HG03342 (cell line): ENCODE measurements around the gene FYB2.
A peak's percentile ranks its signal among the peaks of the same experiment; 100 is the strongest.
"Not testable (repeated sequence)": the region's sequence is repeated elsewhere in the genome, so short reads cannot be mapped to it uniquely, and the experiment has no call there.

Experiments
- ATAC-seq: cut with Tn5 transposase; IDR thresholded peaks from one replicate; pipeline ENCODE4 v1.9.1; 2021; ENCODE audit warnings: mild to moderate bottlenecking, moderate library complexity; ENCODE audit not compliant: unreplicated experiment

The FYB2 gene

DNA sequence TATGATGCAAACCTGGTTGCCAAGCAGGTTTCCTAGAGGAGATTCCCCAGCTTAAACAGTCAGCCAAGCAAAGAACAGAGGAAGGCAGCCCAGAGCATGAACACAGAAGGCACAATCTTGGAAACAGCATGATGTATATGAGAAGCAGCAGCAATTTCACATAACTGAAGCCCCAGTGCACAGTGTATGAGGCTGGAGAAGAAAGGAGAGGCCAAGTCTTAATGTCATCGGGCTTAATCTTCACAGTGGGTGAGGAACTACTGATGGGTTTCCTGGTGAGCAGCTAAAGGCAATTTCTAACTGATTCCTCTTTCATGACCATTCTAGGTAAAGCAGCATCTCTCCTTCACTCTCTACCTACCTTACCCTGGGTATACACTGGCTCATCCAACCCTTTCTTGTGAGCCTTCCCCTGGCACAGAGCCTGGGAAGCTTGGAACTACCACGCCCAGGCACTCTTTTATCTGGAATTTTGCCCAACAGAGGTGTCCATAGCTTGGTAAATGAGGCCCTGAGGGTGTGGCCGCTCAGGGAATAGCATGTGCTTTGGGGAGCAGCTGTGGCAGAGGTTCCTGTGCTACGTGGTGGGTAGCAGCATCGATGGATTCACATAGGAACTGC, 22.0 kb downstream of the FYB2 start:
- ATAC-seq, result no peak

DNA sequence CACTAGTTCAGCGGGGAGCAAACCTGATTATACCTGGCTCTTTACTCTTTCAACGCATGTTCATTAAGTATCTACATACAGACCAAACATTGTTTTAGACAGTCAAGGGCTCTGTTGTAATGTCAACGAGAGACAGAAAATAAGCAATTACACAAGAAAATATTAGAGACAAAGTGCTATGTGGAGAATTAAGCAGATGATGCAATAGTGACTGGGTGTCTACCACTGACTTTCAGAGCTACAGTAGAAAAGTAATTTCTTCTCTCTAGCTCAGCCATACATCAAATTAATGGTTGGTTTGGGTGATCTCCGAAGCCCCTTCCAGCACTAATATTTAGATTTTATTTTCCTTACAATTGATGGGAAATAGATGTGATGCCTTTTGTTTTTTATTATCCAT, 23.3 kb downstream of the FYB2 start:
- ATAC-seq, result no peak

DNA sequence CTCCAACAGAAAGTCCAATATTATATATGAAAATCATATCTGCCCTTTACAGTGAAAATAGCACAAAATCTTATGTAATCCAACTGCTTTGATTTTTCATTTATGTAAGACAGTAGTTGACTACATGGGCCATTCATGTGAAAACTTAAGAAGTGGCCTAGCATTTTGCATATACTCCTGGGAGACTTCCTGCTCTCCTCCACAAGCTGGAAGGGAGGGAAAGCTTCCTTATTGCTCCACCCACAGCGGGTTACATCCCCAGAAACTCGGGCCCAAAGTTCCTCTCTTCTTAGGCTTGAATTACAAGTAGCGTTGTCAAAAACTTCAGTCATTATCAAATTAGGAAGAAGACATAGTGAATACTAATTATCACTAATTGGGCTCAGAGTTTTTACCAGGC, 29.2 kb downstream of the FYB2 start:
- ATAC-seq, result no peak

DNA sequence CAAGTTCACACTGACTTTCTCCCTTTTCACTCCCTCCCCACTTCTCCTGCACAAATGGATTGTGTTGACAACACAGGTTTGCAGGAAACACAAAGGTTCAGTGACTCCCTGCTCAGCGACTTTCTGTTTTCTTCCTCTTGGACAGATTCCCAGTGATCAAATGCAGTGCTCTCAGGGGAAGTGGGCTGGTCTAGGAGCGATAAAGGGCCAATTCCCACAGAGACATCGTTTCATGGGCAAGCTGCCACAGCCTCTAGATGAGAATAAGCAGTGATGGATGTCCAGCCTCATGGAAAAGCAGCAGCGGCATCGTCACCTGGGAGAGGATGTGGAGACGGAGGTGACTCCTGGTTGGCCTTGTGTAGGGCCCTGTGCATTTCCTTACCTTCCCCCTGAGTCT, 30.6 kb downstream of the FYB2 start:
- no peak for ATAC-seq

DNA sequence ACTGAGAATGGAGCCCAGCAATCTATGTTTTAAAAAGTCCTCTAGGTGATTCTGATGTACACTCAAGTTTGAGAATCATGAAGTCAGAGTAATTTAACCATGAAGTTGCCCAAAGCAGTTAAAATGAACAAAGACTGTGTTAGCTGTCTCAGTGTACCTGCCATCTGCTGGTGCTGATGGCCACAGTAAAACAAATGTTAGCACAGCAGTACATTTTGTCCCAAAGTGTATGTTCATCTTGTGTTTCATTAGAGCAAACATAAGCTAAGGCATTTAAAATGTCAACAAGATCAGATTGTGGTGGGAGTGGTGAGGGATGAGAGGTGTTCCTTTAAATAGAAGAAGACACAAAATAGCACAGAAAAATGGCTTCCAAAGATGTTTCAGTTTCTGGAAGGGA, 31.1 kb downstream of the FYB2 start:
- ATAC-seq, result no peak

DNA sequence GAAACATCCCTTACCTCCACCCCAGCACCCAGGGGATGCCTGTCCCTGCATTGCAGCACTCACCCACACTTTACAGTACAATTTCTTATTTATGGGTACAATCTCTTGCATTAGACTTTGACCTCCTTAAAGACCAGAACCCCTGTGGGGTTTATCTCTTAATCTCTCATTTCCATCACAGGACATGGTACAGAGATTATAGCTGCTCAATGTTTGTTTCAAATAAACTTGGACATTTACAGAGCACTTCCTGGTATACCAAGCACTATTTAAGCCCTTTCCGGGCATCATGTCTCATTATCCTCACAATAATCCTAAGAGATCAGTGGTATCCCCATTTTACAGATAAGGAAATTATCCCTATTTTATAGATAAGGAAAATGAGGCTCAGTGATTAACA, 31.9 kb downstream of the FYB2 start:
- ATAC-seq, result no peak

DNA sequence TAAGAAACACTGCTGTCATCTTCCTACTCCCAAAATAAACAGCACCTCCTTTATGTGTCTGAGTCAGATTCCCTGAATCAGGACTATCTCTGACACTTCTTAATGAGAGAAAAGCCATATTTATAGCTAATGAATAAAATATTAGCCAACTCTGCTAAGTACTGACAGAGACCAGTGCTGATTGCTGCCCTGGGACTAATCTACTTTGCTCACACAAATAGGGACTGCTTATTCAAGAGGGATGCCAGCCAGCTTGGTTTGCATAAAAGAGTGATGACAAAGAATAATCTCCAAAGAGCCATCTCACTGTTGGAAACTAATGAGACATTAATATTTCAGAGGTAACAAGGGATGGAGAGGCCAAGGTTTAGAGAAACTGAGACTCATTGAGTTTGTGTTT, 36.4 kb downstream of the FYB2 start:
- ATAC-seq, result no peak

DNA sequence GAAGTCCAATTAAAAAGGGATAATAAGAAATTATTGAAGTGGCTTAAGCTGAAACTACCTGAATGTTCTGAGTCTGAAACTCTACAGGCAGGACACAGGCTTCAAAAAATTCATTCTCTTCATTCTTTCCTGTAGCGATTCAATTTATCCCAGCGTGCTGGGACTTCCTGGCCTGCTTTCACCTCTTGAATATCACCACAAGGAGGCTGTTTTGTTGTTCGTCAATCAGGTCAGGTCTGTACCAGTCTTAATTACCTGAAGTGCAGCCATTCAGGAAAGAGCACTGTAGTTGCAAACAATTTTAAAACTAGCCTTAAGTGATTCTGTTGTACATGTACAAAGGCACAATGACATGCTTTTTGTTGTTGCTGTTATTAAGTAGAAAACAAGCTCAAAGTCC, 38.4 kb downstream of the FYB2 start:
- no peak for ATAC-seq

DNA sequence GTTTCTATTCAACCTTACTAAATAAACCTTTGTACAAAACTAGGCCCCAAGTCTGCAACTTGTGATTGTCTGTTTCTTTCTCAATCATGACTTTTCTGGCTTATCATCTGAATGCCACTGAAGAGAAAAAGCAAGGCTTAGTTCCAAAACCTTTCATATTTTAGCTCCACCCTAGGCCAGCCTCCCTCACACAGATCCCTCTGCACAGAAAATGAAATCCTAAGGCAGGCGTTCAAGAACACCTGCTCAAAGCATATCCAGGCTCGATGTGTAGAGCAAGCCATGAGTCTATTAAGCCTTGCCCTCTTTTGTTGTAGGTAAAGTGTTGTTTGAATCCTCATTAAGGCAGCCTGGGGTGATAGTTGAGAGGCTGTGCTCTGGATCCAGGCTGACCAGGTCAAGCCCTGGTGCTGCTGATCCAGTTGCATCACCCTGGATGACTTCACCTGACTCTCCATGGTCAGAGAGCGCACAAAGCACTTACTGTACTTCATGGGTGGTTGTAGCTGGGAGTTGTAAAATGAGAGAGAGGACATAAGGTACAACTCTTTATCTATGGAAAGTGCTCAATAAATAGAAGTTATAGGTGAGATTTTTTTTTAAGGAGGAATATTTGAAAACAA, 39.0 kb downstream of the FYB2 start:
- ATAC-seq, result no peak

DNA sequence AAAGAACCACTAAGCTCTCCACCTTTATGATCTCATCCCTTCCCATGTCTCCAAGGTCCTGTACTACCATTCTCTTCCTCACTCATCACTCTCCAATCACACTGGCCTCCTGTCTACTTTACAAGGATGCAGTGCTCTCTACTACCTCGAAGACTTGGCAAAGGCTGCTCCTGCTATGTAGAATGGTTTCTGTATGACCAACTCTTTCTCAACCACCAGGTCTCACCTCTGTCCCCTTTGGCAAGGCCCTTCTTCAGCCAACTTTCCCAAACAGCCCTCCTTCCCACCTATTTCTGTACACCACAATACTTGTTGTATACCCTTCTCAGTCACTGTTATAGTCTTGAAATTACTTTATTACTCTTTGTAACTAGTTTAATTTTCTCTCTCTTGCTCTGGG, 41.2 kb downstream of the FYB2 start:
- no peak for ATAC-seq

DNA sequence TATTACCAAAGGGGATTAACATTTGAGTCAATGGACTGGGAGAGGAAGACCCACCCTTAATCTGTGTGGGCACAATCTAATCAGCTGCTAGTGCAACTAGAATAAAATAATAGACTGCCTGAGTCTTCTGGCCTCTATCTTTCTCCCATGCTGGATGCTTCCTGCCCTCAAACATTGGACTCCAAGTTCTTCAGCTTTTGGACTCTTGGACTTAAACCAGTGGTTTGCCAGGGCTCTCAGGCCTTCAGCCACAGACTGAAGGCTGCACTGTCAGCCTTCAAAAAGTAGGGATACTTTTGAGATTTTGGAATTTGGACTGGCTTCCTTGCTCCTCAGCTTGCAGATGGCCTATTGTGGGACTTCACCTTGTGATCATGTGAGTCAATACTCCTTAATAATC, 44.5 kb downstream of the FYB2 start:
- not testable (repeated sequence) for ATAC-seq

DNA sequence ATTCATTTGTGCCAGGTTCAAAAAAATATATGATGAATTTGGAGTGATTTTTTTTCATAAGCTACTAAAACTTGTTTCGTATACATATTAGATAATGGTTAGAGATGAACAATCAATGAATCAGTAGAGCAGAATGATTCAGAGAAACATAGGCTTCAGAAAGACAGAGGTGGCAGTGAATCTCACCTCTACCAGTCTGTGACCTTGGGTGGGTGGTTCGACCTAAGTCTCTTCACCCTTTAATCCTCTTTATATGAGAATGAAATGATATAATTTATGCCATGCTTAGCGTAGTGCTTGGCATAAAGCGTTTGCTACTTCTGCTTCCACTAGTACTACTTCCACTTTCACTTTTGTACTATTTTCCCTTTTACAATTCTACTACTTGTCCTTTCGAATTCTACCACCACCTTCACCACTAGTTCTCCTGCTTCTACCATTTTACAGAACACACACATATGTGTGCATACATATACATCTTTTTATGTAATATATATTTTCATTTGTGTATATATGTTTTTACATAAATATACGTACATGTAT, 45.1 kb downstream of the FYB2 start:
- peak; percentile 80 for ATAC-seq

DNA sequence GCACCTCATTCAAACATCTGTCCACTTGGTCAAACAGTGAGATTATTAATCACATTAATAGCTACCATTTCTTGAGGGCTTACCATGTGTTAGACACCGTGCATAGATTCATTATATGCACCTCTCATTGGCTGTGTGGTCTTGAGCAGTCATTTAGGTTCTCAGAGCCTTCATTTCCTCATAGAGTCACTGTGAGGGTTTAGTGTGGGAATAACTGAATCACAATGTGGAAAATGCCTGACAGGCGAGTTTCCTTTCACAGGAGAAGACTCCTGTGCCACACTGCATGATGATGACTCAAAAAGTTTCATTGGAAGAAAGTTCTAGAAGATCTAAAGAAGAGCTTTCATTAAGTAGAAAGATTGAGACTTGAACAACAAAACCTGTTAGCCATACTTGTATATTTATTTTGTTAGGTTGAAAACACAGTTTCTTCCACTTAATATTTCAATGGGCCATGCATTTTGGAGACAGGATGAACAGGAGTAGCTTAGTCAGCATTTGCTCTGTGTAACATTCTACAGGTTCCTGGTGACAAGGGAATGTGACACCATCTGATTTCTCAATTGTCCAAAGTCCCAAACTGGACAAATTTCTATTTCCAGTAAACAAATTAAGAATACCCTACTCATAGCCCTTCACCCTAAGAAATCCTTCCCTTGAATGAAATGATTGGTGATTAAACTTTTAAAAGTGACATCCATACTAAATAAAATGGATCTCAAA, 45.7 kb downstream of the FYB2 start:
- ATAC-seq, result no peak

DNA sequence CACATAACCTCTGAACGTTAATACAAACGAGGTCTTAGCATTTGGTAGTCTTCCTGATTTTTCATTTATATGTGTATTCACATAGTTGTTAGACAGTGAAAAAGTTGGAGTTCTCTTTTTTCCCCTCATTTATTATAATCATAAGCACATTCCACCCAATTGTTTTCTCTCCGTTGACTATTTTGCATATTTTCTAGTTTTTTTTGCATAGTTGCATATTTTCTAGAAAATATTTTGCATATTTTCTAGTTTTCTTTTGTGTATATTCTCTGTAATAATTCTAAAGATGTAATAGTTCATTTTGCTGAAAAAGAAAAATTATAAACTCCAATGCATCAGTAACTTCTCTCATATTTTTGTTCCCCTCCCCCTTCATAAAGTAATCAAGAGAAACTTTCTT, 47.5 kb downstream of the FYB2 start:
- no peak for ATAC-seq

DNA sequence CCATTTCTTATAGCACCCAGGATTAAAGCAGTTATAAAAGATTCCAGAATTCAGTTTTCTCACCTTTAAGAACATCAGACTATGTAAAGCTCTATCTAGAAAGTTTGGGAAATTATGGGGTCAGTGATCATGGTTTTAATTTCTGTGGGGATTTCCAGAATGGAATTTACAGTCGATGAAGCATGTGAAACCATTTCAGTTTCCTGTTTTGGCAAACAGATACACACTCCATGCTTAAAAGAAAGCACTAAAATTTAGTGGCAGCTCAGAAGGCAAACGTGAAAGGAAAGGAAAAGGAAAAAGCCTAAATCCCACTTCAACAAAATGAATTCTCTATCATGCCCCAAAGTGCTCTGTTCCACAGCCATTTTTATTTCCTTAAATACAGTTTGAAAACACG, 60.4 kb downstream of the FYB2 start:
- no peak for ATAC-seq

DNA sequence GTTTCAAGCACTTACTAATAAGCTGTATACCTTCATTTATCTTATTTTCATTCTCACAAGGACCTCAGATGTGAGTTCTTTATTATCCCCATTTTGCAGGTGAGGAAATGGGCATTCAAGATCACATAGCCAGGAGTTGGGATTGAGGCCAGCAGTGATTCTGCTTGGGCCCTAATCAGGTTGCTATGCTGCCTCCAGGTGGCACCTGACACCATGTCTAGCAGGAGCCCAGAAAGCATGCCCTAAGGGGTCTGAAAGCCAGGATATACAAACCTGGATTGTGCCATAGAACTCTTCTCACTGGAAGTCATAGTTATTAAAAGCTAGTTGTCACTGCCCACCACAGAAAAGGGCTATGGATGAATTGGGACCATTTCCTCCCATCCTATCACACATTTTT, 61.1 kb downstream of the FYB2 start:
- no peak for ATAC-seq

DNA sequence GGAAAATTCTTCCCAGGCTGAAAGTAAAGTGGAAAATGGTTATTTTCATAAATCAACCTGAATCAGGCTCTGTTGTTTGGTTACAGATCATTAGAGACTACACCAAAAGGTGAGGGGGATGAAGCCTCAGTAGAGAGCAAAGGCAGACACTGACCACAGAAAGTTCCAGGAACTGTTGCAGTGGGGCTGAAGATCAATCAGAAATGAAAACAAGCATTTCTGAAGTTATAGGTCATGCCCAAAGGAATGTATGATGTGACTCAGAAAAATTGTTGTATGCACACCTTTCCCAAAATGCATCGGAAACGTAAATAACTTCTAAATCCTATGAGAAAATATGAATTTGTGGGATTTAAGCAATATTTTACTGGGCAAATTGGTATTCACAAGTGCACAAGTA, 63.3 kb downstream of the FYB2 start:
- ATAC-seq, result no peak

DNA sequence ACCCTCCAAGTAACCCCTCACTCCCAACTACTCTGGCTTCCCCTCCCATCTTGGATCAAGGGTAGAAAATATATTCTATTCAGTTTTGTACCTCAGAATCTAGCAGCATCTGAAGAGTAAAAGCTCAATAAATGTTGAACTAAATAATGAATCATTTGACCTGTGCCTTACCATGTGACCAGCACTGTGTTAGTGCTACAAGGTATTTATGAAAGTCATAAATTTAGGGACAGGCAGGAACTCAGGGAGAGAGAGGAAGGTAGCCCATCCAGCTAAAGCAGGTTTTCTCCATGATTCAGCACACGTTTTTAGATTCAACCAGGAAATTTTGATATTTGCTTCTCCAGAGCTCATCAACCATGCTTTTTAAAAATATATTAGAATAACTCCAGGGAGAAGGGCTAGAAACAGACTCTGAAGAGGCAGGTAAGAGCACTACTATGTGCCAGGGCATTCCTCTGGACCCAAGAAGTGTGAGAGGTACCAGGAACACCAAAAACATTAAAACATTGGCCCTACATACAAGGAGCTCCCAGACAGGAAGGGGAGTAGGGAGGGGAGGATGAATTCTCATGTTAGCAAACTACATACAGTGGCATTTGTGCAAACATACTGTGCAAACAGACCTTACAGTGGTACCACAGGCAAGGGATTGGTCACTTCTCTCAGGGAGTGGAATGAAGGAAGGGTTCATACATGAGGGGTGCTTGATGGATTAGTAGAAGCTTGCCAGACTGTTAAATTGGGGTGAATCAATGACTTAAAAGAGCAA, 64.3 kb downstream of the FYB2 start:
- no peak for ATAC-seq

DNA sequence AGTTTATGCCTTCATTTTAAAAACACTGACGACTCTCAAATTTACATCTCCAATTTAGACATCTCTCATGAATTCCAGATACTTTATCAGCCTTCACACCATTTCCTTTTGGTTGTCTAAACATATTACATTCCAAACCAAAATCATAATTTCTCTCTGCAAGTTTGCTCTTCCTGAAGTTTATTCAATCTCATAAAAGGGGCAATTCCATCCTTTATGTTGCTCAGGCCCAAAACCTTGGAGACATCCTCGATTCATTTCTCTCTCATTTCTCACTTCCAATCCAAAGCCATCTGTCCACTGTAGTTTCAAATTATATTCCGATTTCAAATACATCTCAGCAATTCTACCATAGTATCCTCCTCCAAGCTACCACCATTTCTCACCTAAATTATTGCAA, 74.0 kb downstream of the FYB2 start:
- ATAC-seq, result no peak

DNA sequence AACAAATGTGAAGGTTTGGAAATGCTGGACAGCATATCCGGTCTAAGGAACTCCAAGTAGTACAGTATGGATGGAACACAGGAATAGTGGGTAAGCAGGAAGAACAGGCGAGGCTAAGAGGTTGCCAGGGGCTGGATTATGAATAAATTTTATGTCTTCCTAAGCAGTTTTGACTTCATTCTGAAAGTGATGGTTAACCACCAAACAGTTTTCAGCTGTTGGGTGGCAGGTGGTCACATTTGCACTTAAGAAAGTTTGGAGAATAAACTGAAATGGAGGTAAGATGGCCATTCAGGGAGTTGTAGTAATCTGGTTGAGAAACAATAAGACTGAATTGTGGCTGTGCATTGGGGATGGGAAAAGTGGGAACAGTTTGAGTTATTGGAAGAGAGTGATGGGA, 90.2 kb downstream of the FYB2 start:
- no peak for ATAC-seq

DNA sequence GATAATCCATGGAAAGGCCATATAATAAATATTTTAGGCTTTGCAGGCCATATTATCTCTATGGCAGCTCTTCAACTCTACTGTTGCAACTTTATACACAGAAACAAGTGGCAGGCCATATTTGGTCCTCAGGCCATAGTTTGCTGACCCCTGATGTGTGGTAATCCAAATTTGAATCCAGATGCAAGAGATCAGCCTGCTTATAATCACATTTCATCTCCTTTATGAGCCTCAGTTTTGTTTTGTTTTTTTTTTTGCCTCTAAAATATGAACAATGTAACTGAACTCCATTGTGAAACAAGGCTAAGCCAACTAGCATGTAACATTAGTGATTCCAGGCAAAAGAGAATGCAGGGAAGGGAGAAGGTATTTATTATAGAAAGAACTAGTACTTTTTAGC, 92.5 kb downstream of the FYB2 start:
- no peak for ATAC-seq

DNA sequence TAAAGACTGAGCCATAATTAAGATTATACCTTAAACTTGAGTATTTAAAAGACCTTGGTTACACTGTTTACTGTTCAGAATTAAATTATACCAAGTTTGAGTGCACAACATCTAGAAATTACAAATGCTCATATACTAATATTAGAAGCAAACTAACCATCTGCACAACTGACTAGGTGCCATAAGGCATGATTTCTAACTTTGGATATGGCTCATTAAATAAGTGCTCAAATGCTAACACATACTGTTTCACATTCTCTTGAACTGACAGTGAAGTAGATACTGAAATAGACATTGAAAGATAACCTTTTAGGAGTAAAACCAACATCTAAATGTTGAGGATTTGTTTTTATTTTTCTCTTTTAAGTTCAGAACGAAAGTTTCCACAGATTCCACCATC, 100.0 kb downstream of the FYB2 start:
- ATAC-seq, result no peak
